NOMO-1 treated with DMSO at 0.1 percent for 48 hours (cell line): ENCODE data around the gene COX19.
"Not testable (repeated sequence)": the region's sequence is repeated elsewhere in the genome, so short reads cannot be mapped to it uniquely, and the experiment has no call there.

ENCODE experiments used
- DNase-seq: peaks from one replicate; lab custom pipeline; 2025; ENCODE audit not compliant: unreplicated experiment; lab: John Stamatoyannopoulos, UW

Gene COX19

DNA sequence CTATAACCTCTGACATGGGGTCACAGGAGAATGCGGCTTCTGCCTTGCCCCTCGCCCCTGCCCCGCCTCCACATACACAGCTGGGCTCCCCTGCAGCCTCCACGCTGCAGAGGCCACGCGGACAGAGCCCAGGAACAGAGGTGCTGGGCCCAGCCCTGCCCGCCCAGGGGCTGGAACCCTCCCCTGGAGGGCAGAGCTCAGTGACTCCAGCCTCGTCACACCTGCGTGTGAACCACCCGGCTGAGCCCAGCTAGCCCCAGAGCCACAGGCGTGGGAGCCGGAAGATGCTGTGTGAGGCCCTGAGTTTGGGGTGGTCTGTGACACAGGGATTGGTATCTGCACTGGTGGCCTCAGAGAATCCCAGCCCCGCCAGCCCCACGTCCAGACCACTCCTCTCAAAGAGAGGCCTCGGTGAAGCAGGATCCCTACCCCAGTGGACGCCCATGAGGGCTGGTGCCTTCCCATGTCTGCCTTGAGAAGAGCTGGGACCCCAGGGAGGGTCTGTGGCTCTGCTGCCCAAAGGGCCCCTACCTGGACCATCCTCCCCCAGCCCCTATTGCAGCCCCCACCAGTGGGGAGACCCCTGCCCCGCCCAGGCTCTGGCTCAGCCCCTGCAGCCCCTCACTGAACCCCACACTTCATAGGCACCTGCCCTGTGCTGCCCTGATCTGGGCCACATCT is 12.8 kb downstream of the COX19 start:
- DNase-seq: no peak

DNA sequence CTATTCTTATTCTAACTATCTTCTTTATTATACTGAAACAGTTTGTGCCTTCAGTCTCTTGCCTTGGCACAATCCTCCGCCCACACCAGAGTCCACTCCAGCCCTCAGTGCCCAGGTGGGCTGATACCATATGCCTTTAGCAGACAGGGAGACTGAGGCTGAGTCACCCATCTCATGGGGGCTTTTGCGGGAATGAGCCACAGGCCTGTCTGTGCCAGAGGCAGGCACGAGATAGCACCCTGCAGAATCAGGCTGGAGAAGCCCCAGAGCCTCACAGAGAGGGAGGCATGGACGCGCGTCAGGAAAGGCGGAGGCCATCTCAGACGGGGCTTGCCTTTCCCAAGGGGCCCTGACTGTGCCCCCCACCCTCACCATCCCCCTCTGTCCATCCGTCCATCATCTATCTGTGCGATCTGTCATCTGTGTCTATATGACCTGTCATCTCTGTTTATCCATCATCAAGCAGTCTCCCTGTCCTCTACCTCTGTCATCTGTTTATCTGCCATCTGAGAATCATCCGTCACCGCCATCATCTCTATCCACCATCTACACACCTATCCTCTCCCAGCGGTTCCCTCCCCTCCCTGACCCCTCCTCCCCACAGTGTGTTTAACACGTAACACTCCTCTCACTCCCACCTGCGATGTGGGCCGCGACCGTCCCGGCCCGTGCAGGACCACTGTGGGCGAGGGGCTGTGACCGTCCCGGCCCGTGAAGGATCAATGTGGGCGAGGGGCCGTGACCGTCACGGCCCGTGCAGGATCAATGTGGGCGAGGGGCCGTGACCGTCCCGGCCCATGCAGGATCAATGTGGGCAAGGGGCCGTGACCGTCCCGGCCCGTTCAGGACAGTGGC is 13.6 kb downstream of the COX19 start:
- no peak for DNase-seq

DNA sequence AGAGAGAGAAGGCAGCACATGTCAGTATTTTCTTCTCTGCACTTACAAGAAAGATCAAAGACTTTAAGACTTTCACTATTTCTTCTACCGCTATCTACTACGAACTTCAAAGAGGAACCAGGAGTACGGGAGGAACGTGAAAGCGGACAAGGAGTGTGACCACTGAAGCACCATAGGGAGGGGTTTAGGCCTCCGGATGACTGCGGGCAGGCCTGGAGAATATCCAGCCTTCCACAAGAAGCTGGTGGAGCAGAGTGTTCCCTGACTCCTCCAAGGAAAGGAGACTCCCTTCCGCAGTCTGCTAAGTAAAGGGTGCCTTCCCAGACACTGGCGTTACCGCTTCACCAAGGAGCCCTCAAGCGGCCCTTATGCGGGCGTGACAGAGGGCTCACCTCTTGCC is 14.4 kb downstream of the COX19 start:
- not testable (repeated sequence) for DNase-seq

DNA sequence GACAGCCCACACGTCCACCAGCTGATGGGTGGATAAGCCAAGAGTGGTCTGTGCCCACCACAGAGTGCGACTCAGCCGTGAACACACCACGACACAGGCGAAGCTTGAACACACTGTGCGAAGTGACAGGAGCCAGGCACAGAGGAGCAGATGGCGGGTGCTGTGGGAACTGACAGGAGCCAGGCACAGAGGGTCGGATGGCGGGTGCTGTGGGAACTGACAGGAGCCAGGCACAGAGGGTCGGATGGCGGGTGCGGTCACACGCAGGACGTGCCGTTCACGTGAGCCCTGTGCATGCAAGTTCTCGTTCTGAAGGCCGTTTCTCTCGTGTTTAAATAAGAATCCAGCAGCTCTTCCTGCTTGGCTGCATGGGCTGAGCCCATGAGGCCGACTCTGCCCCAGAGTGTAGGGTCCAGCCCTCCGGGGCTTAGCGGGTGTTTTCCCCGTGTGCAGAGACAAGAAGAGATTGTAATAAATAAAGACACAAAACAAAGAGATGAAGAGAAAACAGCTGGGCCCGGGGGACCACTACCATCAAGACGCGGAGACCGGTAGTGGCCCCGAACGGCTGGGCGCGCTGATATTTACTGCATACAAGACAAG is 15.0 kb downstream of the COX19 start:
- DNase-seq: no peak

DNA sequence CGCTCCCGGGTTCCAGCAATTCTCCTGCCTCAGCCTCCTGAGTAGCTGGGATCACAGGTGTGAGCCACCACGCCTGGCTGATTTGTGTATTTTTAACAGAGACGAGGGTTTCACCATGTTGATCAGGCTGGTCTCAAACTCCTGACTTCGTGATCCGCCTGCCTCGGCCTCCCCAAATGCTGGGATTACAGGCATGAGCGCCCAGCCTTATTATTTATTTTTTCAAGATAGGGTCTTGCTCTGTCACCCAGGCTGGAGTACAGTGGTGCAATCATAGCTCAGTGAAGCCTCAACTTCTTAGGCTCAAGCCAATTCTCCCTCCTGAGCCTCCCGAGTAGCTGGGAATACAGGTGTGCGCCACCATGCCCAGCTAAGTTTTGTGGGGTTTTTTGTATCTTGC is 15.6 kb downstream of the COX19 start:
- DNase-seq: not testable (repeated sequence)

DNA sequence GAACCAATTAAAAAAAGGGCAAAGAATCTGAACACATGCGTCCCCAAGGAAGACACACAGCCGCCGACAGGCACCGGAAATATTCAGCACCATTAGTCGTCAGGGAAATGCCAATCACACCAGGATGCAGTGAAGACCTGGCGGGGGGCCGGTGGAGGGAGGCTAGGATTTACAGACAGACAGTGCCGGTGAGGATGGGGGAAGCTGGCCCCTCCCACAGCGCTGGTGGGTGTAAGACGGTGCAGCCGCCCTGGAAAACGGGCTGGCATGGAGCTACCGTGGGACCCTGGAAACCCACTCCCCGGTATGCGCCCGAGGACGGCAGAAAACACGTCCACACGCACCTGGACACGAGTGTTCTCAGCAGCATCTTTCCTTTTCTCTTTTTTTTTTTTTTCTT is 16.1 kb downstream of the COX19 start:
- no peak for DNase-seq

DNA sequence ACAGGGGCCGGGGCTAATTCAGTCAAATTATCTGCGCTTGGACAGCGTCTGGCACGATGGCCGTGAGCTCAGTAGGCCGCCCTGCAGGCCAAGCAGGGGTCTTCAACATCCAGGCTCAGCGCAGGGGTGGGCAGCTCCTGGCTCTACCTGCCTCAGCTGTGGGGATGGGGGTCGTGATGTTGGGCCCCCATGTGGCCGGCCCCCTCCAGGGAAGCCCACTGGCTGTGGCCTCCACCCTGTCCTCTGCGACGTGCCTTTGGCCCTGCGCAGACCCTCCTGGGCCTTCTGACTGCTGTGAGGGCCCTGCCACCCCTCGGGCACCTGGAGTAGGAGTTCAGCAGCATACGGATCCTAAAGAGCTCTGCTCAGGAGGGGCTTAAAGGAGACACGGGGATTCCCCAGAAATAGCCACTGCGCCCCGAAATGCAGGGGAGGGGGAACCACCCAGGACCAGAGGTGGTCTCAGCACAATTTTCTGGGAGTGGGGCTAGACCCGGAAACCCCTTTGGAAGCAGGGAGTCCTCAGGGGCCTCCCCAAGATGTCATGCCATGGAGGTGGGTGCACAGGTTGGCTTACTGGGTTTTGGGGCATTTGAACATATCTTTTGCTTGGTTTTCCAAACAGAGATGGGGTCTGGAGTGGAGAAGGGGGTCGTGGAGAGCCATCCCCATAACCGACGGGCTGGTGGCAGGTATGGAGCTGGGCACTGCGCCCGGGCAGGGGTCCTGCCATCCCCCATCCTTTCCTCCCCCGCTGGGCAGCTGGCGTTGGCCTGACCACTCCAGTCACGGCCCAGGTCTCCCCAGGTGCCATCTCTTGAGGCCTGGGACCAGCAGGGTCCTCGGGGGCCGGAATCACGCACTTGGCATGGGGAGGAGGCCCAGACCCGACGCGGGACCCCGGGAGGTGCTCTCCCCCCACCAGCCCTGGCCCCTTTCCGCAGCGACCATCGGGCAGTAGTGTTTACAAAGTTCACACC is 16.8 kb downstream of the COX19 start:
- no peak for DNase-seq

DNA sequence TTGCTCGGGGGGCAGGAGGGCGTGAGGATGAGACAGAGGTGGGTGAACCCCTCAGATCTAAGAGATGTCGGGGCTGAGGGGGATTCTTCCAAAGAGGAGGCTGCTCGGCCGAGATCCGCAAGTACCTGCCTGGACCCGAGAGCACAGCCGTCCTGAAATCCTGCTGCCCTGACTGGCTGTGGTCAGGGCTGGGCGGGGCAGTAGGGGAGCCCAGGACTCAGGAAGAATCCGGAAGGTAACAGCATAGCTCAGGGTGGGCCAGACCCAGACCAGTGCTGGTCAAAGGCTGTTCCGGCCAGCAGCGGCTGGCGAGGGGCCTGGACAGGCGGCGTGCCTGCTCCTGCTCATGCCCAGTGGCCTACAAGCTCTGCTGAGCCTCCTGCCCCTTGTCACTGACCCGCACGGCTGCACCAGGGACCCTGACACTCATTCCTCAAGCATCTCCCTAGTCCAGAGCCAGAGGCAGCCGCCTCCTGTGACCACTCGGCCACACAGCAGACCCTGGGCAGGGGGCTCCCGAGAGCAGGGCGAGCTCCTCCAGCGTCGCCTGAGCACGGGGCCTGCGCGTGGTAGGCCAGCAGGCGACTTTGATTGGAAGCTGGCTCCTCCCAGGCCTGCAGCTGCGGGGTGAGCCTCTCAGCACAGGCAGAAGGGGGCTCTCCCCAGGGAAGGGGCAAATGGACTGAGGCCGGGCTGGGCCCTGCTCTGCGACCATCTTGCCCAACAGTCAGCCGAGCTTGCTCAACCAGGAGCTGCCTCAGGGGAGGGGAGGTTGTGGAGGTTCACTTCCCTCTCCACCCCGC is 17.7 kb downstream of the COX19 start:
- DNase-seq: peak; percentile 88

DNA sequence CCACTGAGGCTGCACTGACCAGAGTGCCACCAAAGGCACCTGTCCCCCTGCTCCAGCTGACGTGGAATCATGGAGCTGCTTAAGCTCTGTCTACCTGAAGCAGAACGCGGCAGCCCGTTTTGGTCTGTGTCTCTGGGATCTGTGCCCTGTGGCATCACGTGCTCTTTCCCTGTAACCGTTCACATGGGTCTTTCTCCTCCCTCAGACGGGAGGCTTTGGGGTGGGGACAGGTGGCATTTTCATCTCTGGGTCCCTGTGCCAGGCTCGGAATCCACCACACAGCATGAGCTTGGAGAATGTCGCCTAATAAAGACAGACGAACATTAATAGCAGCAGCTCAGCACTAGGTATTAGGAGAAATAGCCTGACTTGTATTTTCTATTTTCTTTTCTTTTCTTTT is 19.3 kb downstream of the COX19 start:
- no peak for DNase-seq

DNA sequence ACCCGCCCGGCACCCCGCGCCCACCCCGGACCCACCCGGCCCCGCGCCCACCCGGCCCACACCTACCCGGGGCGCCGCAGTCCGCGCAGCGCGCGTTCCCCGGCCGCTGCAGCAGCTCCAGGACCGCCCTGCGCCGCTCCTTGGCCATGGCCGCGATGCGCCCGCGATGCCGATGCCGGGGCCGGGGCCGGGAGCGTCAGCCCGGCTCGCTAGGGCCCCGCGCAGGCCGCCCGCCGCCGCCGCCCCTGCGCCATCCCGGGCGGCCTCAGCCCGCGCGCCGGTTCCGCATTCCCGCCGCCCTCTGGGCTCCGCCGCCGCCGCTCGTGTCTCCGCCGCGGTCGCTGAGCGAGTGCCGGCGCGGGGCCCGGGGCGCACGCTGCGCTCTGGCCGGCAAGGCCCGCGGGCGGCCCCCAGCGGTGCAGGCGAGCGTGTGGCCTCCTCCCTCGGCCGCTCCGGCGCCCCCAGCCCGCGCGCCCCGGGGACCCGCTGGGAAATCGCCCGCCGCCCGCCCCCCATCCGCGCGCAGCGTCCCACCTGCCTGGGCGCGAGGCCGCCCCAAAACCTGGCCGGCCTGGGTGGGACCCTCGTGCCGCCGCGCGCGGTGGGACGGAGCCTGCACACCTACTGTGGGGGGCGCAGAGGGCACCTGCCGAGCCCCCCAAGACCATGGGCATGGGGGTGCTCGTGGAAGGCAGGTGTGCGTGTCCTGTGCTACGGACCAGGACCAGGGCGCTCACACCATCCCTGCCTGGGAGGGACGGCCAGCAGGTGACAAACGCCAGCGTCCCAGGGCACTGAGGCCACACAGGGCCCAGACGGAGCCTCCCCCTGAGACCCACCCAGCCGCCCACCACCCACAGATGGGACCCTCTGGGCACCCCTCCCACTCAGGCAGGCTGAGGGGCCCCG is 20.8 kb downstream of the COX19 start, which contains the start of gene ADAP1:
TSS of gene ADAP1 (minus strand) at position 351 of the 909 bp plus-strand sequence. CDS start at position 148, 203 bp downstream.
- peak; percentile 56 for DNase-seq

DNA sequence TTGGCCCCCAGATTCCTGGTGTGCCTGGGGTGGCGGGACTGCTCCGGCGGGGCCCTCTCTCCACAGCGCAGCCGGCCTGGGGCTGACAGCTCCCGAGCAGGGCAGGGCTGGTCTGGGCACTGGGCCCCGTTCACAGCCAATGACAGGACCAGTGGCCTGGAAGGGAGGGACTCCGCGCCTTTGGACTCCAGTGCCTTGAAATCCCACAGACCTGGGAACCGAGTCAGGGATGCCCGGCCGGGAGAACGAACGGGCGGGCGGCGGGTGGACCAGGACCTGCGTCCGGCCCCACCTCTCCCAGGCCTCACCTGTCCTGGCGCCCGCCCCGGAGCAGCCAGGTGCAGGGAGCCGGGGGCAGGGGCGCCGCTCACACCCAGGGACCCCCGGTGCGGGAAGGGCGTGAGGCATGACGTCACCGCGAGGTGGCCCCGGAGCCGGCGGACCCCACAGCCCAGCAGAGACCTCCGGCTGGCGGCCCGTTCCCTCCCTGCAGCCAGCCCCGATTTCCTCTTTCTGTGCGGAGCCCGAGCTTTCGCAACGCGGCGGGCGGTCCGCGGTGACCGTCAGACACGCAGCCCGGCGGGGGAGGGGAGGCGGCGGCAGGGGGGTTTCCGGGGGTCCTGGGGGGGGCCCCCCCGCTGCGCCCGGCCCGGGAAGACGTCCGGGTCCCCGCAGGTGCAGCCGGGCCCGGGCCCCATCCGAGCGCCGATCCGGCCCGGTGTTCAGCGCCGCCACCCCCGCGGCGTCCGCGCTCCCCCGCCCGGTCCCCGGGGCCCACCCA is 21.6 kb downstream of the COX19 start:
- peak; percentile 73 for DNase-seq

DNA sequence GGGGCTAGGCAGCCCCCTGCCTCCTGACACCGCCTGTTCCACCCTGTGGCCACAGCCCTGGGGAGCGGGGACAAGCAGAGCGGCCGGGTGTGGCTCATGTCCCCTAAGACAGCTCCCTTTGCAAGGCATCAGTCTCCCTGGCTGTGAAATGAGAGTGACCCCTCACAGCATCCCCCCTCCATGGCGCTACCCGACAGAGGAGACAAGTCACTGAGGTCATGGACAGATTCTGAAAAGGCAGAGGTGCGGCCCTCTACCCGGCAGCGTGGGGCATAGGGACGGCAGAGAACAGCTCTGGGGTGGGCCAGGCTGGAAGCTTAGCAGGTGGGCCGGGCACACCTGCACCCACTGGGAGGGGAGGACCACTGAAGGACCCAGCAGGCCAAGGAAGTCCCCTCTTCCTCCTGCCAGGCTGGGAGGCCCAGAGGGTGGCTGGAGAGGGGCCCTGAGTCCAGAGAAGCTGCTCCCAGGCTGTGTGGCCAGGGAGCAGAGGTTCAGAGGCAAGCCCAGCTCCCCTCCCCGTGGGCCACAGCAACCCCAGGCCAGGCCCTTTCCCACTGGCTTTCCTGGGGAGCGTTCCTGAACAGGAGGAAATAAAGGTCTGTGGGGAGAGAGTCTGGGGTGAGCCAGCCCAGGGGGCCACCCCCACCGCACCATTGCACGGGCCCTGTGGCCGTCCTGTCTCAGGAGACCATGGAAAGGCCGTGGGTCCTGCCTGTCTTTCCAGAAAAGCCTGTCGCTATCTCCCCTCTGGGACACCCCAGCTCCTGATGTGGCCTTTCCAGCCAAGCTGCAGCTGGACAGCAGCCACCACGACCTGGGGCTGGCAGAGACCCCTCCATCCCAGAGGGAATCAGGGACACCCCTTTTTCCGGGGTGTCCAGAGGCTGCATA is 22.6 kb downstream of the COX19 start:
- DNase-seq: no peak

DNA sequence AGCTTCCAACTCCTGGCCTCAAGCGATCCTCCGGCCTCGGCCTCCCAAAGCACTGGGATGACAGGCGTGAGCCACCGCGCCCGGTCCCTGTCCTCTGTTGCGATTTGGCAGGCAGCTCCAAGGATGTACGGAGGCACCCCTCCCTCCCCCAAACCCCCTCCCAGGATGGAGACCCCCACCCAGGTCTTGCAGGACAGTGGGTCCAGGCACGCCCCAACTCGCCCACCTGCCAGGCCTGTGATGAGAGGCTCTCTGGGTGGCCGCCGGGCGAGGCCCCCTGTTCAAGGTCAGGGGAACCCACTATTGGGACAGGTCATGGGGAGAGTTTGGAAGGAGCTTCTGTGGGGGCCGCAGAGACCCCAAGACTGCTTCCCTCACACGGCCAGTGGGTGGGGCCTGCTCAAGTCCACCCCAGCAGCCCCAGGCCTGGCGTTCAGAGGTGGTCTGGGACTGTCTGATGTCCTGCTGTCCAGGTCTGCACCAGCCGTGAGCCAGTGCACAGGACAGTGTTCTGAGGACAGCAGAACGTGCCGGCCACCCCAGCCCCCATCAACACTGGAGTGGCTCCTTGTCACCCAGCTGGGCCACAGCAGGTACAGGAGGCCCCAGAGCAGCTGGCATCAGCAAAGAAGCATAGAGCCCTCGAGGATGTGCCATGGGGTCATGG is 23.3 kb downstream of the COX19 start:
- no peak for DNase-seq

DNA sequence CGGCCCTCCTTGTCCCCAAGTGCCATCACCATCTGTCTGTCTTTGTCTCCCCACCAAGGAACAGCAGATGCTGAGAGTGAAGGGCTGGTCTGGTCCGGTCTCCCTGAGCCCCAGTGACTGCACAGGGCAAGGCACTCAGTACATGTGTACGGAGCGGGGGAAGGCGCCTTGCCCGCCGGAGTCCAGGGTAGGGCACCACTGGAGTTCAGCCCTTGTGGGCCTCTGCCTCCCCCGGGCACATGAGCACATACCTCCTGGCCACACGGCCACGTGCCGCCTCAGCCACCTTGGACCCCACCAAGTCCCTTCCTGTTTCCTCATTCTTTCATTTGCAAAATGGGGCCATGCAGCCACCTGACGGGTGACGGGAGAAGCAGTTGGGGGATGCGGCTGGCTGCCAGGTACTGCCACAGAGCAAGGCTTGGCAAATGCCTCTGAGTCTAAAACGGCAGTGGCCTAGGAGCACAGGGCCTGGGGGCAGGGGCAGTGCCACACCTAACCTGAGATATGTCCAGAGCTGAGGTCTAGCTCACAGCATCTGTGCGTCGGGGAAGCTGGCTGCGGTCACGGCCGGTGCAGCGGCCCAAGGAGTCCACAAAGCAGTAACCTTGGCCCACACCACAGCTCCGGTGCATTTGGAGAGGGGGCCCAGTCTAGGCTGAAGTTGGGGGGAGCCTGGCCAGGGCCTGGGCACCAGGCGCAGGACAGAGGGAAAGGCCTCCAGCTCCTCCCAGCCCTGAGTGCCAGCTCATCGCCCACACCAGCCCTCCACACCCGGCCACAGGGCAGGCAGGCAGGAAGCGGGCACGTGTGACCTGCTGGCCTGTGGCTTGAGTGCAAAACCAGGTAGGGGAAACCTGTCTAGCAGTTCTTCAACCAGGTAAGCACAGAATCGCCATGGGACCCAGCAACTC is 26.1 kb downstream of the COX19 start:
- no peak for DNase-seq

DNA sequence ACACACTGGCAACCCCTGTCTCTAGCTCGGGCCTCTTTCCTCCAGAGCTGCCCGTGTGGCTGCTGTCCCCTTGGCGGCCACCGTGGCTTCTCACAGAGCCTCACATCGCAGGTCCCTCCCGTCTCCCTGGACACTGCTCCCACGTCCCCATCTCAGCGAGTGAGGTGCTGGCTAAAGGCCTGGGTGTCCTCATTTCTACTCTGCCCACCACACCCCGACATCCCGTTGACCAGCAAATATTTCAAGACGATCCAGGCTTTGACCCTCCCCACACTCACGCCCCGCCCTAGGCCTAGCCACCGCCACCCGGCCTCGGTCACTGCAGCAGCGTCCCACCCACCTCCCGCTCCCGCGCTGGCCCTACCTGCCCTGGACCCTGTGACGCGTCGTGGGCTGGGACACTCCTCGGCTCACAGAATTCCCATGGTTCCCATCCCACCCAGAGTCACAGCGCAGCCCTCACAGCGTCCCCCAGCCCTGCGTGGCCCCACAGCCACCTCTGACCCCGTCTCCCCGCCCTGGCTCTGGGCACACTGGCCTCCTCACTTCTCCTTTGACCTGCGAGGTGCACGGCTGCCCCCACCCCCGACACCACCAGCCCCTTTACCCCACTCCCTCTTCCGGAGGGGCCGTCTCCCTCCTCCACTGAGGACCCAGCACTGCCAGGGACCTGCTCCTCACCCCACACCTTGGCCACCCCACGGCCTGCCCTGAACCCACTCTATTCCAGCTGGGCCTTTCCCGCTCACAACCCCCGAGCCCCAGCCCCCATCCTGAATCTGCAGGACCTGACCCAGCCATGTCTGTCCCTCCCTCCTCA is 27.7 kb downstream of the COX19 start:
- DNase-seq: no peak
